Spleen (tissue), 7 donors: ENCODE data around the gene BID.

Source experiments
- POLR2AphosphoS5 ChIP-seq, 3 donors: sonication (generic); formaldehyde crosslinking; IDR thresholded peaks; one replicate each; pipeline ENCODE4 v1.5.1; 2017; ENCODE audit warnings: antibody characterized with exemption in 3 of 3
- TF ChIP-seq, protein P1 (sequence below), 11 experiments: fragments of 200-600 bp in 7 of 11; fragments of 450-650 bp in 4 of 11; sonication (generic) in 4 of 11; IDR thresholded peaks in 8 of 11; conservative IDR thresholded peaks in 3 of 11; 1 replicate in 7 of 11; 2 replicates in 4 of 11; pipeline versions ENCODE4 v1.4.0 to v1.8.0; 2016 to 2021; ENCODE audit warnings: antibody characterized with exemption in 11 of 11, inconsistent platforms in 4 of 11, mild to moderate bottlenecking in 1 of 11
- donor health status: DM: no; HTN: no; CAD: no; lungs with moderate emphysema.
- donor health status: DM: no; HTN: no; CAD: no.
- donor health status: DM: no; HTN: no; CAD: no.

DNA sequence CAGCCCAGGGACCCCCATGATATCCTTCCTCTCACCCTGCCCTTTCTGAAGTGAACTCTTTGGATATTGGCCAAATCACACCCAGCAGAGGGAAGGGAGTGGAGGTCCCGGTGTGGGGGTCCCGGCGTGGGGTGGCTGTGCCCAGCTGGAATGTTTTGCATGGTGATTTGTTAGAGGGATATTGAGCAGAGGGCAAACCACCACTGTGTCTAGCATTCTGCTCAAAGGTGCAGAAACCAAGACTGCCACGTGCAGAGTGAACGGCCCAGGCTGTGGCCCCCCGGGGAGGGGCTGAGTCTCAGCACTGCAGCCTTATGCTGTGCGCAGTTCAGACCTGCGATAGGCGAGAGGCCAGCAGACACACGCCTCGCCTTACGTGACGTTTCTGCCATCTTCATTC is 7.9 kb upstream of the BID start:
- TF ChIP-seq POLR2AphosphoS5 (IDR thresholded peaks at IDR 0.05), result peak in 1 of 3 donors; percentile 21
- TF ChIP-seq, protein P1, sequence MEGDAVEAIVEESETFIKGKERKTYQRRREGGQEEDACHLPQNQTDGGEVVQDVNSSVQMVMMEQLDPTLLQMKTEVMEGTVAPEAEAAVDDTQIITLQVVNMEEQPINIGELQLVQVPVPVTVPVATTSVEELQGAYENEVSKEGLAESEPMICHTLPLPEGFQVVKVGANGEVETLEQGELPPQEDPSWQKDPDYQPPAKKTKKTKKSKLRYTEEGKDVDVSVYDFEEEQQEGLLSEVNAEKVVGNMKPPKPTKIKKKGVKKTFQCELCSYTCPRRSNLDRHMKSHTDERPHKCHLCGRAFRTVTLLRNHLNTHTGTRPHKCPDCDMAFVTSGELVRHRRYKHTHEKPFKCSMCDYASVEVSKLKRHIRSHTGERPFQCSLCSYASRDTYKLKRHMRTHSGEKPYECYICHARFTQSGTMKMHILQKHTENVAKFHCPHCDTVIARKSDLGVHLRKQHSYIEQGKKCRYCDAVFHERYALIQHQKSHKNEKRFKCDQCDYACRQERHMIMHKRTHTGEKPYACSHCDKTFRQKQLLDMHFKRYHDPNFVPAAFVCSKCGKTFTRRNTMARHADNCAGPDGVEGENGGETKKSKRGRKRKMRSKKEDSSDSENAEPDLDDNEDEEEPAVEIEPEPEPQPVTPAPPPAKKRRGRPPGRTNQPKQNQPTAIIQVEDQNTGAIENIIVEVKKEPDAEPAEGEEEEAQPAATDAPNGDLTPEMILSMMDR (IDR thresholded peaks at IDR 0.05 in 8 of 11, conservative IDR thresholded peaks at IDR 0.05 in 3 of 11), result no peak
